Stimulated activated CD4-positive, alpha-beta T cell treated with anti-CD3 and anti-CD28 coated beads, Interleukin-4, amount 100 ng/mL, for 4 hours (primary cell): ENCODE measurements around the gene HDAC8.

ENCODE experiments used
- DNase-seq, 2 experiments: peaks; one replicate each; pipeline ENCODE4 v3.0.0-alpha.2; 2020

HDAC8 gene

DNA sequence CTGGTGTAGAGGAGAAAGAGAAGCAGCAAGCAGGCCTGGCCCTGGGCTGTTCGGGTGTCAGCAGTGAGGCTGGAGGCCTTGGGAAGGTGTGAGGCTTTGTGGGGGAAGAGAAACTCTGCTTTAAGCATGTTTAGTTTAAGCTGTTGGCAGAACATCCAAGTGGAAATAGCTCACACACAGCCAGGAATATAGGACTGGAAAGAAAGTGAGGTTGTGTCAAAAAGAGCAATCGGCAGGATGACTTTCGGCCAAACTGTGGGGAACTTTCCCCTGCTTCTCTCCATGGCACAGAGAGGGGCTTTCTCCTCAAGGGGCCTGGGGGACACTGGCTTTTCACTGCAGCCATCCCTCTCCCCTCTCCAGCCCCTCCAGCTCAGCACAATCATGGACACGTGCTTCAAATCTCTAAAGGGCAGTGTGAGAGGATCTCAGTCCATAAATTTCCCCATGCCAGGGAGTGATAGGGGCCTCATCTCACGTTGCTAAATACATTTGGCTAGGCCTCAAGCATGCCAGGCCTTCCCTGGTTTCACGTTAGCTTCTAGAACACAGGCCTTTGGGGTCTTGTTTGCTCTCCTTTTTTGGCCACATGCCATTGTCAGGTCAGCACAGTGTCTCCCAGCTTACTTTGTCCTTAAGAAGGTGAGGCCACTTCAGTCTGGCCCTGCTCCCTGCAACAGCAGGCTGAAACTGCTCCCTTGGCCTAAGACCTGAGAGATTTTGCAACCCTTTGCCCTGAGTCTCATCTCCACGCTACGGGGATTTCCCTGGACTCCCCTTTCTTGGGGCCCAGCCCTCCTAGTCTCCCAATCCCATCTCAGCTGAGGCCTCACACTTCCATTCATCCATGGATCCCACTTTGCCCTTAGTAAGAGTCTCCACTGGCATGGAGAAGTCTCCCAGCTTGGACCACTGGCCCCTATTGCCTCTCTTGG is 258.7 kb downstream of the HDAC8 start:
- no peak for DNase-seq

DNA sequence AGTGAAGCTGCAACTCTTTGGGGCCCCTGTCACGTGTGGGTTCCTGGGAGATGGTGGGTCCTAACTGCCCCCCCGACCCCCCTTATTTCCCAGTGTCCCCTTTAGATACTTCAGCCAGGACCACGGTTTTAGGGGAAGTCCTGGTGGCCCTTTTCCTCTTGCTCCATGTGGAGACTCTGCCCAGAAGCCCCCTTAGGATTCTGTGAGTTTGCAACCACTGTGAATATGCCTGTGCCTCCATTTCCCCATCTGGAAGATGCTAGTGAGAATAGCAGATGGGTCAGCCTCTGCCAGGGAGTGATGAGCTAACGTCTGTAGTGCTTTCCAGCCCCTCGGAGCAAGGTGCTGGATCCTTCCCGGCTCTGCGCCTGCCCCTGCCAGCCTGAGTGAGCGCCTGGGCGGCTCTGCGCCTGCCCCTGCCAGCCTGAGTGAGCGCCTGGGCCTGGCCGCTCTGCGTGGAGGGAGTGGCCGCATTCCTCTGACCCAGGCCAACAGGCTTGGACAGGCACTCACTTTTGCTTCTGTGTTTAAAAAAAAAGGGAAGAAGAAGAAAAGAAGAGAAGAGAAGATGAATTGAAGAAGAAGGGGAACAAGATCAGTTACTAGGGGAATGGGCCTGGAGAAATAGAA is 260.2 kb downstream of the HDAC8 start:
- DNase-seq: no peak

GRCh38 chrX:72309297-72310071 is 263.2 kb downstream of the HDAC8 start:
- no peak for DNase-seq

GRCh38 chrX:72308566-72309296 is 263.9 kb downstream of the HDAC8 start:
- DNase-seq: peak; percentile 3 to 39

DNA sequence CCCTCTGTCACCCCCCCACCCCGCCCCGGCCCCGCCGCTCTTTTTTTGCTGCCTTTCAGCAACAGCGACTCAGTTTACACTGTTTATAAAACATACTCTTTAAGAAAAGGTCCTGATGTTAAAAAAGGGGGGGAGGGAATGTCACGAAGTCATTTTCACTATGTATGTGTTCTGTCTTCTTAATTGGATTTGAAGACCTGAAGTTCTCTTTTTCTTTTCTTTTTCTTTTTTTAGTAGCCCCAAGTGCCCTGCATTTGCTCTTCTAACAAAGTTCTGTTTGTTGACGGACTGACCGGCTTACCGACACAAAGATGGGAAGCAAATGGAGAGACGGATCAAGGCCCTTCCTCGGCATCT is 264.5 kb downstream of the HDAC8 start:
- DNase-seq: no peak

- no peak for DNase-seq
Measured at GRCh38 chrX:72307646-72308051, 265.0 kb downstream of the HDAC8 start.

DNA sequence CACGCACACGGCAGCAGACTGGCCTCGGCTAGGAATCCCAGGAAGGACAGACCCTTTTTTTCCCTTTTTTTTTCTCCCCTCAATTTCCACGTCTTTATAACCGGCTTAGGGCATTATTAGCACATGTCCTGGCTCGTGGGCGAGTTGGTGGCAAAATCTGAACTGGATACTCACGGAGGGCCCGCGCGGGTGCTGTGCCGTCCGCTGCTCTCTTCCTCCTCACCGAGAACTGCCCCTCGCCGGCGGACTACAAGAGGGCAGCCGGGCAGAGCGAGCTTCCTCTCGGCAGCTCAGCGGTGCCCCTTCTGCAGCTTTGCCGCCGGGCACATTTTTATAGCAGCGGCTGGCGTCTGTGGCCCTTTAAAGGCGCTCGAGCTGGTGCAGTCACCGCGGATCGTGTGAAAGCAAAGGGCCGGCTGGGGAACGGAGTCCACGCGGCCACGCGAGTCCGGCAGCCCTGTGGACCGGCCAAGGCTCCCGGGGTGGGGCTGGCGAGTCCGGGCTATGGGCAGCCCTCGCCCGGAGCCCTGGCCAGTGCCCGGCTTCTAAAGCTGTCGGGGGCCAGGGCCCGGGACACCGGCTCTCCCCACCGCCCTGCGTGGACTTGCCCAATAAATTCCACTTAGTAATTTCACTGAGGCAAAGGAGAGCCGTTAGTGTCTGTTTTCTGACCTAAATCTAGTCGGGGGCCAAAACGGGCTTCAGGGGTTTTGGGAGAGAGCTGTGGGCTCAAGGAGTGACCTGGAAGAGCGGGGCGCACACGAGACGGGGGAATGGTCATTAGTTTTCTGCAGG is 265.6 kb downstream of the HDAC8 start:
- peak in 1 of 2 experiments; percentile 18 for DNase-seq

DNA sequence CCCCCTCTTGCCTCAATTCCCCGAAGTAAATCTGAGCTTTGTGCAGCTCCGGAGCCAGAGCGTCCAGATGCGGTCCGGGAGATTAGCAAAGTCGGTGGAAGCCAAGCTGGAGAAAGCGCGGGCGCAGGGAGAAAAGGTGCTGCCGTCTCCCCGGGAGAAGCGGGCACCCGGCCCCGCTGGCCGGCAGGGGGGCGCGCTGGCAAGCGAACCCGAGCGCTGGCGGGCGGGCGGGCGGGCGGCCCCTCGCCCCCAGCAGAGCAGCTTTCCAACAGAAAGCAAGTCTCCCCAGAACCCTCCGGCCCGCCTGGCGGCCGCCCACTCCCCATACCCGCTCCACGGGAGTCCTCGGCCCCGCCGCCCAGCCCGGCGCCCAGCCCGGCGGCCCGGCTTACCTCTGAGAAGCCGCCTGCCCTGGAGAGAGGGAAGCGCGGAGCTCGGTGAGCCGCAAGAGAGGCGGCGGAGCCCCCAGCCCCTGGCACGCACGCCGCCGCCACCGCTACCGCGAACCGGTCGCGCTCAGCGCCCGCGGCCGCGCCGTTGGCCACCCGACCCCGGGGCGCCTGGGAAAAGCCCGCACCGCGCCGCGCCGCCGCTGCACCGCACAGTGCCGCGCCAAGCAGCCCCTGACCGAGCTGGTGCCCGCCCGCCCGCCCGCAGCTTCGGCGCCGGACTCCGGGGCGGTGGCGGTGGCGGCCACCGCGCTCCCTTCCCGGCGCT is 266.4 kb downstream of the HDAC8 start:
- DNase-seq: no peak

- DNase-seq: no peak
Measured at GRCh38 chrX:72305286-72306084, 267.2 kb downstream of the HDAC8 start, which contains the start of gene CITED1. Gene CITED1 (minus strand): TSS chrX:72305914. CDS start chrX:72302869, 3,045 bp downstream.

DNA sequence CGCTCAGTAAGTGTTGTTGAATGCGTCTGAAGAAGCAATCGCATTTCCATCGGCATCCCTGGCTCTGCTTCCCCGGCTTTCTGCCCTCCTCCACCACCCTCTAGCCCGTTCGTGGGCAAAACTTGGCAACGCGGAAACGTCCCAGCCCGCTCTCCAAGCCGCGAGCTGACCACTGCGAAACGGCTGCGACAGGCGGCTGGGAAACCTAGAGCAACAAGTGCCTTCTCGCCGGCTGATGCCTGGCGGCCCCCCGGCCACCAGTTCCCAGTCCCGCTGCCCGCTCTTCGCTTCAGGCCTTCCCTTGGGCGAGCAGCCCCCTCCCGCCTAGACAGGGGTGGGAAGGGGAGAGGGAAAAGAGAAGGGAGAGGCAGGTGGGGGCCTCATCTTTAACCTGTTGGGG is 267.8 kb downstream of the HDAC8 start:
- DNase-seq: no peak

DNA sequence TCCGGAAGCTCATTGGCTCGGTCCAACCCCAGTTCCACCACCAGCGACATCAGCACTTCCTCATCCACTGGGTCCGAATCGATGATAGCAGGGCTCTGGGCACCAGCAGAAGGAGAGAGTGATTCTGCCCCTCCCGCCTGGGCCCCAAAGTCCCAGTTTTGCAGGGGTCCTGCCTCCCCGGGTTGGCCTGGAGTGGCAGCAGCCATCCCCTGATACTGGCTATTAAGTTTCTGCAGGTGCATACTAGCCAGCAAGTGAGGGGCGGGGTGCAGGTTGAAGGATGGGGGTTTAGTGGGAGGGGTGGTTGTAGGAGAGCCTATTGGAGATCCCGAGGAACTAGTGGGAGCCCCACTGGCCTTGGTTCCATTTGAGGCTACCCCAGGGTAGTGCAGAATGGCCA is 270.9 kb downstream of the HDAC8 start:
- no peak for DNase-seq

GRCh38 chrX:72299891-72300630 is 272.6 kb downstream of the HDAC8 start:
- no peak for DNase-seq

DNA sequence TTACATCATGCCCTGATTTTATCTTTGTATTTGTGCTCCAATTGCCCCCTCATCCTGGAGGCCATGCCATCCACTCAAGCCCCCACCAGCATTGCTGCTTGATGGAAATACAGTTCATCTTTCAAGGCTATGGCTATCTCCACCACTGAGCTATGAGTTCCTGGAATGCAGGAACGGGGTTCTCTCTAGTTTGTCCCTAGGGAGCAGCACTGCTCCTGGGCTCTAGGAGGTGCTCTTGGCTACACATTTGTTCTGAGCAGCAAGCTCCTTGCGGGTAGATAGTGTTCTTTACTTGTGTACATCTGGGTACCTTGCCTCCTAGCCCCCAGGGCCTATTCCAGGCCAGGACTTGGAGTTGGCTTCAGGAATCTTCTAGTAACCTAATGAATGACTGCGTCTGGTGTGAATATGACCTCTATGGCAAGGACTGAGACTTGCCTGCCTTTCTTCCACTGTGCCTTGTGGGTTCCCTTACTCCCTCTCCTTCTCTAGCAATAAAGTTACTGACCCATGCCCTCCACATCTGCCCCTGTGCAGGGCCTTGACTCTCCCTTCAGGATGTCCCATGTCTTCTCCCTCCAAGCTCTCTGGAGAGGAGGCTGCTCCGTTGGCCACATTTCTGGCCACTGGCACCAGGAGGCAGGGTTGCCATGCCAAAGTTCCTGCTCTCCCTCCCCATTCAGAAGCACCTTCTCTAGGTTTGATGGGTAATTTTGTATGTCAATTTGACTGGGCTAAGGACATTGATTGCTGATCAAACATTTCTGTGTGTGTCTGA is 274.5 kb downstream of the HDAC8 start:
- no peak for DNase-seq

DNA sequence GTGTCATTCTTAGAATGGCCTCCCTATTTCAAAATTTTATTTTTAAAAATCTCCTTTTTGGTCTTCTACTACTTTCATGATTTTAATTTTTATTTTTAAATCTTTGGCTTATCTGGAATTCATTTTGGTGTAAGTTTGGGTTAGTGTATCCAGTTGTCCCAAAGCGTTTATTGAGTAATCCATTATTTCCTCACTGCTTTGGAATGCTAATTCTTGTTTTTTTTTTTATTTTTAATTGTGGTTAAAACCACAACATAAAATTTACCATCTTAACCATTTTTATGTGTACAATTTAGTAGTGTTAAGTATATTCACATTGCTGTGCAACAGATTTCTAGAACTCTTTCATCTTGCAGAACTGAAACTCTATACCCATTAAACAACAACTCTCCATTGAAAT is 275.7 kb downstream of the HDAC8 start:
- DNase-seq: no peak

DNA sequence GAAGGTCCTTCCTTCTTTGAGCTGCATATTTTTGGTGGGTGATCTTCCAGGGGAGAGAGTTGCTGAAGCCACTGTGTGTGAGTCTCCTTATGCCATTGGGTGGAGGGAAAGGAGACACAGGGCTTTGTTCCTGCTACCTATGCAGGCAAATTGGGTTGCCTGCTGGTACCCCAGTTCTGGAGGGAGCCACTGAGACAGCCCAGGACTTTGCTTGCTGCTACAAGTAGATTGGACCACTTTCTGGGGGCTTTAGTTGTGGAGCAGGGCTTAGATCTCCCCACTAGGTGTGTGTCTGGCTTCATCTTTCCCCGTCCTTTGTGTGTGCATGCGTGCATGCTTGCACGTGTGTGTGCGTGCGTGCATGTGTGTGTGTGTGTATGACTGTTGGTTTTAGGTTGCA is 276.9 kb downstream of the HDAC8 start:
- no peak for DNase-seq

GRCh38 chrX:72294497-72294896 is 278.1 kb downstream of the HDAC8 start:
- DNase-seq: no peak

GRCh38 chrX:72282302-72282701 is 290.3 kb downstream of the HDAC8 start:
- no peak for DNase-seq

DNA sequence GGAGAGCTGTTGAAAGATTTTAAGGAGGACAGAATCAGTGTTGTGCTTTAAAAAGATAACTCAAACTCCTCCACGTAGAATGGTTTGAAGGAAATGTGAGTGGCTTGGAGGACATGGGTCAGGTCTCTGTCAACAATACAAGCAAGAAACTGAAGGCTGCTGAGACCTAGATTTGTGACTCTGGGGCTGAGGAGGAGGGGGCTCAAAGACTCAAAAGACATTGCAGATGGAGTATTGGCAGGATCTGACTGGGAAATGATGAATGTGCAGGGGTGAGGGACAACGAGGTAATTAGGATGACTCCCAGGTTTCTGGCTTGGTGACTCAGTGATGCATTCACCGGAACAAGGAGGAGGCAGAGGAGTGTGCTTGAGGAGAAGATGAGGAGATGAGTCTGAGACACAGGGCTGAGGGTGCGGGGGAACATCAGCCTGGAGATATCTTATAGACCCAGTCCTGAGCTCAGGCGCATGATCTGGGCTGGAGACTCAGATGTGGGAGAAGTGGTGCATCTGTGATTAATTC is 292.3 kb downstream of the HDAC8 start:
- no peak for DNase-seq
